ENCODE measurements around the gene PLCL2. TPM values are rescaled to one million over a fixed set of nuclear protein-coding genes. Genes with fewer than 3 reads are reported as not detected.
"Not testable (repeated sequence)": the region's sequence is repeated elsewhere in the genome, so short reads cannot be mapped to it uniquely, and the experiment has no call there.

PLCL2 gene
- total and polyA plus RNA-seq, 2 donors, result 7.0 to 17.8 TPM

DNA sequence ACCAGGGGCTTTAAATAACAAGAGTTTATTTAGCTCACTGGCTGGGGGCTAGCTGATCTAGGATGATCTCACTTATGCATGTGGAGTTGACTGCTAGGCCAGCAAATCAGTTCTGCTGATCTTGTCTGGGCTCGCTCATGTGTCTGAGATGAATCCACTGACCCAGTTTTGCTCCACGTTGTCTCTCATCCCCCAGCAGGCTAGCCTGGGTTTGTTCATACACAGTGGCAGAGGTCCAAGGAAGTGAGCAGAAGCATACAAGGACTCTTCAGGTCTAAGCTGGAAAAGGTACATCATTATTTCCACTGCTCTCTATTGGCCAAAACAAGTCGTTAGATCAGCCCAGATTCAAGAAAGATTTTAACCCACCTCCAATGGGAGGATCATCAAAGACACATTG lies 238.0 kb downstream of the PLCL2 start:
- Histone ChIP-seq H3K4me3 (ENCODE audit: low read length in 2 of 2) (no peak overlapping the region), H3K27ac (ENCODE audit: low read depth in 1 of 2, low read length in 1 of 2) (no peak overlapping the region), H3K4me1 (ENCODE audit: control insufficient read depth in 2 of 2, insufficient read depth in 2 of 2, low read length in 2 of 2) (no peaks in the 10 kb centered on the region), H3K9me3 (ENCODE audit: control insufficient read depth in 2 of 2, insufficient read depth in 1 of 2, low read length in 1 of 2) (peaks cover 0 to 4% of the 10 kb centered on the region in 2 donors), H3K27me3 (ENCODE audit: control insufficient read depth in 2 of 2, insufficient read depth in 1 of 2, low read length in 1 of 2) (no peaks in the 10 kb centered on the region), H3K36me3 (ENCODE audit: control insufficient read depth in 2 of 2, insufficient read depth in 2 of 2, low read length in 1 of 2) (no peaks in the 10 kb centered on the region)
- 95% methylated on average over 3 of the region's 3 CpGs for WGBS
- DNase-seq (ENCODE audit: low read depth in 6 of 9, low spot score in 9 of 9), result no peak

DNA sequence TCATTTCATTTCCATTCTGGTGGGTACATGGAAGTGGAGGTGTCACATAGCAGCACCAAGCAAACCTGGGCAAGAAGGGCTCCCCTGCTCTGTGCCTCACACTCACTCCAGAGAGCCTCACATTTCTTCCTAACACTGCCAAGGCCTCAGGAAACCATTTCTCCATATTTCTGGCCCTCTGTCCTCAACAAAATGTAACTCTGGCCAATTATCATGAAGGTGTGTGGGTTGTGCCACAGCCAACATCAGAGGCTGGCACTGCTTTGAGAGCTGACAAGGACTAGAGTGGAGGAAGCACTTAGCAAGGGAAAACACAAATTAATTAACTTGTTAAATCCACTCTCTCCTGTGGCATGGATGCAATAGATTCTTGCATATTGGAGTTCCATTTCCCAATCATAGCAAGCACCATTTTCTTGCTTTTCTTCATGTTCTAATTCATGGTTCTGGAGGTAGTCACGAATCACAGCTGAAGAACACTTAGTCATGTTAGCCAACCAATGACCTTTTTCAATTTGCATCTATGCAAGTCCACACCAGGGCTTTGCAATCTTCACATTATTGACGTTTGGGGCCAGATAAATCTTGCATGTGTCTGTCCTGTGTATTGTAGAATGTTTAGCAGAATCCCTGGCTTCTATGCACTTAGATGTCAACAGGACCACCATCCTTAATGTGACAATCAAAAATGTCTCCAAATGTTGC lies 241.1 kb downstream of the PLCL2 start:
- no peaks in the 10 kb centered on the region for H3K27me3 ChIP-seq (ENCODE audit: control insufficient read depth in 2 of 2, insufficient read depth in 1 of 2, low read length in 1 of 2)
- no peak overlapping the region for H3K27ac ChIP-seq (ENCODE audit: low read depth in 1 of 2, low read length in 1 of 2)
- peaks cover 0 to 7% of the 10 kb centered on the region in 2 donors for H3K9me3 ChIP-seq (ENCODE audit: control insufficient read depth in 2 of 2, insufficient read depth in 1 of 2, low read length in 1 of 2)
- no peak for DNase-seq (ENCODE audit: low read depth in 6 of 9, low spot score in 9 of 9)
- no peak overlapping the region for H3K4me3 ChIP-seq (ENCODE audit: low read length in 2 of 2)
- H3K4me1 ChIP-seq (ENCODE audit: control insufficient read depth in 2 of 2, insufficient read depth in 2 of 2, low read length in 2 of 2), result no peaks in the 10 kb centered on the region
- WGBS, result 96% methylated on average over 2 of the region's 2 CpGs
- no peaks in the 10 kb centered on the region for H3K36me3 ChIP-seq (ENCODE audit: control insufficient read depth in 2 of 2, insufficient read depth in 2 of 2, low read length in 1 of 2)

DNA sequence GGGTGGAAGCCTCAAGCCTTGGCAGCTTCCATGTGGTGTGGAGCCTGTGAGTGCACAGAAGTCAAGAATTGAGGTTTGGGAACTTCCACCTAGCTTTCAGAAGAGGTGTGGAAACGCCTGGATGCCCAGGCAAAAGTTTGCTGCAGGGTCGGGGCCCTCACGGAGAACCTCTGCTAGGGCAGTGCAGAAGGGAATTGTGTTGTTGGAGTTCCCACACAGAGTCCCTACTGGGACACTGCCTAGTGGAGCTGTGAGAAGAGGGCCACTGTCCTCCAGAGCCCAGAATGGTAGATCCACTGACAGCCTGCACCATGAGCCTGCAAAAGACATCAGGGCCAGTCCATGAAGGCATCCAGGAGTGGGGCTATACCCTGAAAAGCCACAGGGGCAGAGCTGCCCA lies 243.9 kb downstream of the PLCL2 start:
- H3K4me1 ChIP-seq (ENCODE audit: control insufficient read depth in 2 of 2, insufficient read depth in 2 of 2, low read length in 2 of 2); H3K4me3 ChIP-seq (ENCODE audit: low read length in 2 of 2); H3K36me3 ChIP-seq (ENCODE audit: control insufficient read depth in 2 of 2, insufficient read depth in 2 of 2, low read length in 1 of 2); H3K9me3 ChIP-seq (ENCODE audit: control insufficient read depth in 2 of 2, insufficient read depth in 1 of 2, low read length in 1 of 2); H3K27ac ChIP-seq (ENCODE audit: low read depth in 1 of 2, low read length in 1 of 2); H3K27me3 ChIP-seq (ENCODE audit: control insufficient read depth in 2 of 2, insufficient read depth in 1 of 2, low read length in 1 of 2); DNase-seq (ENCODE audit: low read depth in 6 of 9, low spot score in 9 of 9): not testable (repeated sequence)
- WGBS, result 95% methylated on average over 3 of the region's 3 CpGs

DNA sequence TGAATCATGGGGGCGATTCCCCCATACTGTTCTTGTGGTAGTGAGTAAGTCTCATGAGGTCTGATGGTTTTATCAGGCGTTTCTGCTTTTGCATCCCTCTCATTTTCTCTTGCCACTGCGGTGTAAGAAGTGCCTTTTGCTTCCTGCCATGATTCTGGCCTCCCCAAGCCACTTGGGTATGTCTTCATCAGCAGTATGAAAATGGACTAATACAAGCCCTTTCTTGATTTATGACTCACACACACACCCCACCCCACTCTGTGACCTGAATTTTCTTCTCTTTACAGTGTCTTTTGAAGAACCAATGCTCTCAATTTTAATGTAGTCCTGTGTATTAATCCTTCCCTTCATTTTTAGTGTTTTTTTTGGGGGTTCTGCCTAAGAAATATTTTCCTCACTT lies 244.8 kb downstream of the PLCL2 start:
- DNase-seq (ENCODE audit: low read depth in 6 of 9, low spot score in 9 of 9), result no peak
- H3K4me3 ChIP-seq (ENCODE audit: low read length in 2 of 2), result no peak overlapping the region
- H3K4me1 ChIP-seq (ENCODE audit: control insufficient read depth in 2 of 2, insufficient read depth in 2 of 2, low read length in 2 of 2), result no peaks in the 10 kb centered on the region
- no peaks in the 10 kb centered on the region for H3K36me3 ChIP-seq (ENCODE audit: control insufficient read depth in 2 of 2, insufficient read depth in 2 of 2, low read length in 1 of 2)
- H3K27ac ChIP-seq (ENCODE audit: low read depth in 1 of 2, low read length in 1 of 2), result no peak overlapping the region
- H3K9me3 ChIP-seq (ENCODE audit: control insufficient read depth in 2 of 2, insufficient read depth in 1 of 2, low read length in 1 of 2), result peaks cover 0 to 3% of the 10 kb centered on the region in 2 donors
- no peaks in the 10 kb centered on the region for H3K27me3 ChIP-seq (ENCODE audit: control insufficient read depth in 2 of 2, insufficient read depth in 1 of 2, low read length in 1 of 2)
- 94% methylated on average over 3 of the region's 3 CpGs for WGBS

DNA sequence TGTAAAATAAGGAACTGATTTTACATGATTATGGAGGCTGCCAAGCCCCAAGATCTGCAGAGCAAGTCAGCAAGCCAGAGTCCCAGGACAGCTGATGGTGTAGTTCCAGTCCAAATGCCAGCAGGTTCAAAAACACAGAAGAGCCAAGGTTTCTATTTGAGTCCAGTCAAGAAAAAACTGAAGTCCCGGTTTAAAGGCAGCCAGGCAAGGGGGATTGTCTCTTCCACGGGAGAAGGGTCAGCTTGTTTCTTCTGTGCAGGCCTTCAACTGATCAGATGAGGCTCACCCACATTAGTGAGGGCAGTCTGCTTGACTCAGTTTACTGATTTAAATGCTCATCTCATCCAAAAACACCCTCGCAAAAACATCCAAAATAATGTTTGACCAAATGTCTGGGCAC lies 246.2 kb downstream of the PLCL2 start:
- no peak for DNase-seq (ENCODE audit: low read depth in 6 of 9, low spot score in 9 of 9)
- H3K4me3 ChIP-seq (ENCODE audit: low read length in 2 of 2), result no peak overlapping the region
- no peaks in the 10 kb centered on the region for H3K27me3 ChIP-seq (ENCODE audit: control insufficient read depth in 2 of 2, insufficient read depth in 1 of 2, low read length in 1 of 2)
- H3K9me3 ChIP-seq (ENCODE audit: control insufficient read depth in 2 of 2, insufficient read depth in 1 of 2, low read length in 1 of 2), result peaks cover 0 to 3% of the 10 kb centered on the region in 2 donors
- no peak overlapping the region for H3K27ac ChIP-seq (ENCODE audit: low read depth in 1 of 2, low read length in 1 of 2)
- over 99% methylated on average over 3 of the region's 3 CpGs for WGBS
- no peaks in the 10 kb centered on the region for H3K36me3 ChIP-seq (ENCODE audit: control insufficient read depth in 2 of 2, insufficient read depth in 2 of 2, low read length in 1 of 2)
- H3K4me1 ChIP-seq (ENCODE audit: control insufficient read depth in 2 of 2, insufficient read depth in 2 of 2, low read length in 2 of 2), result no peaks in the 10 kb centered on the region

DNA sequence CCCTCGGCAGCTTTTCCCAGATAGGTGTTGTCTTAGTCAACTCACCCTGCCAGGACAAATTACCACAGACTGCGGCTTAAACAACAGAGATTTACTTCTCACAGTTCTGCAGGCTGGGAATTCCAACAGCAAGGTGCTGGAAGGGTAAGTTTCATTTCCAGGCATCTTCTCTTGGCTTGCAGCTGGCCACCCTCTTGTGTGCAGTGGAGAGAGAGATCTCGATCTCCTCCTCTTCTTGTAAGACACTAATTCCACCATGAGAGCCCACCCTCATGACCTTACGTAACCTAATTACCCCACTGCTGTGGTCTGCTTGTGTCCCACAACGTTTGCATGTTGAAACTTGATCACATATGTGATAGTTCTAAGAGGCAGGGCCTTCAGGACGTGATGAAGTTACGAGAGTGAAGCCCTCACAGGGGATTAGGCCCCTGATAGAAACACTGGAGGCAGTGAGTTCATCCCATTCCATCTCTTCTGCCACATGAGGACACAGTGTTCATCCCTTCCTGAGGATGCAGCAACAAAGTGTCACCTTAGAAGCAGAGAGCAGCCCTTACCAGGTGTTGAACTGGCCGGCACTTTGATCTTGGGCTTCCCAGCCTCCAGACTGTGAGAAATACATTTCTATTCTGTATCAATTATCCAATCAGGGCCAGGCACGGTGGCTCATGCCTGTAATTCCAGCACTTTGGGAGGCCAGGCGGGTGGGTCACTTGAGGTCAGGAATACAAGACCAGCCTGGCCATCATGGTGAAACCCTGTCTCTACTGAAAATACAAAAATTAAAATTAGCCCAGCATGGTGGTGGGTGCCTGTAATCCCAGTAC lies 247.7 kb downstream of the PLCL2 start:
- no peak for DNase-seq (ENCODE audit: low read depth in 6 of 9, low spot score in 9 of 9)
- Histone ChIP-seq H3K4me3 (ENCODE audit: low read length in 2 of 2) (no peak overlapping the region), H3K27me3 (ENCODE audit: control insufficient read depth in 2 of 2, insufficient read depth in 1 of 2, low read length in 1 of 2) (no peaks in the 10 kb centered on the region), H3K36me3 (ENCODE audit: control insufficient read depth in 2 of 2, insufficient read depth in 2 of 2, low read length in 1 of 2) (no peaks in the 10 kb centered on the region), H3K9me3 (ENCODE audit: control insufficient read depth in 2 of 2, insufficient read depth in 1 of 2, low read length in 1 of 2) (peaks cover 0 to 4% of the 10 kb centered on the region in 2 donors), H3K27ac (ENCODE audit: low read depth in 1 of 2, low read length in 1 of 2) (no peak overlapping the region), H3K4me1 (ENCODE audit: control insufficient read depth in 2 of 2, insufficient read depth in 2 of 2, low read length in 2 of 2) (no peaks in the 10 kb centered on the region)
- 94% methylated on average over 10 of the region's 10 CpGs for WGBS

DNA sequence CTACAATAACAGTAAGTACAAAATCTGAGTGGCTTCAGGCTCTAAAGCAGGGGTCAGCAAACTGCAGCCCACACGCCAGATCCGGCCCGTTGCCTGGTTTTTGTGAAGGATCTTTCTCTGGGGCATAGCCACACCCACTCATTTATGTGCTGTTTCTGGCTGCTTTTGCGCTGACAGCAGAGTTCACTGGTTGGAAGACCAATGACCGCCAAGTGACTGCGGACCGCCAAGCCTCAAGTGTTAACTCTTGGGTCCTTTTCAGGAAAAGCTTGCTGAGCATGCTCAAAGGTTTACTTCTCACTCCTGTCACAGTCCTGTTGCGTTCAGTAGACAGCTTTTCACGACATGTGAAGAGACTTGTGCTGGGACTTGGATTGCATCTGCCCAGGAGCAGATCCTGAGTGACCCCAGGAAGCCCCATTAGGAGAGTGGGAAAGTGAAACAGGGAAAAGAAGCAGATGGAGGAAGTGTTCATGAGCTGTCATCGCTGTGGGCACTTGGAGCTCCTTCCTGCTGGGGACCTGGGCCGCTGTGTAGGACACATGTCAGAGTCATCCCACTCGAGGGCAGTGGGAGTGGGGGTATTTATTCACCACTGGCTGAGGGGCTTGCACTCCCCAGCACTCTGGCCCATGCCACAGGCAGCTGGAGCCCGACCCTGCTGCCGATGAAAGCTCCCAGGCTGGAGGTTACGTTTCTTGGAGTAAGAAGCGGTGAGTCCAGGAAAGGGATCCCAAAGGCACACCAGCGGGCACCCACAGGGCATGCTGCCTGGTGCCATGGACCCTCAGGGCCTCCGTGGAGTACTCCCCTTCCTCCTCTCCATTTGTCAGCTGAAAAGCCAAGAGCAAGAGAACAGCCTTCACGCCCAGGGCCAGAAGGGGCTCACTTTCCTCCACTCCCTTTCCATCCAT lies 249.1 kb downstream of the PLCL2 start:
- peaks cover 0 to 1% of the 10 kb centered on the region in 2 donors for H3K4me1 ChIP-seq (ENCODE audit: control insufficient read depth in 2 of 2, insufficient read depth in 2 of 2, low read length in 2 of 2)
- H3K27ac ChIP-seq (ENCODE audit: low read depth in 1 of 2, low read length in 1 of 2), result no peak overlapping the region
- H3K9me3 ChIP-seq (ENCODE audit: control insufficient read depth in 2 of 2, insufficient read depth in 1 of 2, low read length in 1 of 2), result peaks cover 0 to 4% of the 10 kb centered on the region in 2 donors
- DNase-seq (ENCODE audit: low read depth in 6 of 9, low spot score in 9 of 9), result no peak
- WGBS, result 95% methylated on average over 19 of the region's 19 CpGs
- H3K36me3 ChIP-seq (ENCODE audit: control insufficient read depth in 2 of 2, insufficient read depth in 2 of 2, low read length in 1 of 2), result no peaks in the 10 kb centered on the region
- no peaks in the 10 kb centered on the region for H3K27me3 ChIP-seq (ENCODE audit: control insufficient read depth in 2 of 2, insufficient read depth in 1 of 2, low read length in 1 of 2)
- no peak overlapping the region for H3K4me3 ChIP-seq (ENCODE audit: low read length in 2 of 2)

DNA sequence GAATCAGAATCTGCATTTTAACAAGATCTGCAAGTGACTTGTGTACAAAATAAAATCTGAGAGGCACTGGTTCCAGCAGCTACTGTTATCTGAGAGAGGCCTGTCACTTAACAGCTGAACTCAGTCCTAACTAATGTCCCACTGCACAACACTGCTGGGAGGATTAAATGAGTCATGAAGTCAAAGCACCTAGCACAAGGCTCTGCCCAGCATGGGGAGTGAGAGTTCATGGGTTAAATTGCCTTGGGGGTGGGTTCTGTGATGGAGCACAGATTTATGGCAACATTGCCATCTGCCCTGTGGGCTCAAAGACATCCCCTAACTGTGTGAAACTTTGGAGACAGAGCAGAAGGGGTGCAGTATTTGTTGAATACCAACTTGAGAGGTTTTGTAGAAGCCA lies 250.9 kb downstream of the PLCL2 start:
- no peak overlapping the region for H3K27ac ChIP-seq (ENCODE audit: low read depth in 1 of 2, low read length in 1 of 2)
- no peaks in the 10 kb centered on the region for H3K36me3 ChIP-seq (ENCODE audit: control insufficient read depth in 2 of 2, insufficient read depth in 2 of 2, low read length in 1 of 2)
- no peak overlapping the region for H3K4me3 ChIP-seq (ENCODE audit: low read length in 2 of 2)
- peaks cover 0 to 8% of the 10 kb centered on the region in 2 donors for H3K4me1 ChIP-seq (ENCODE audit: control insufficient read depth in 2 of 2, insufficient read depth in 2 of 2, low read length in 2 of 2)
- no peak for DNase-seq (ENCODE audit: low read depth in 6 of 9, low spot score in 9 of 9)
- no peaks in the 10 kb centered on the region for H3K27me3 ChIP-seq (ENCODE audit: control insufficient read depth in 2 of 2, insufficient read depth in 1 of 2, low read length in 1 of 2)
- peaks cover 0 to 4% of the 10 kb centered on the region in 2 donors for H3K9me3 ChIP-seq (ENCODE audit: control insufficient read depth in 2 of 2, insufficient read depth in 1 of 2, low read length in 1 of 2)
